Amniotic epithelial cell (primary cell): ENCODE measurements around the gene TRMT6.

Experiments used
- DNase-seq: peaks from one replicate; pipeline ENCODE4 v3.0.0-alpha.2; 2010; ENCODE audit warnings: low read depth

Gene TRMT6, protein sequence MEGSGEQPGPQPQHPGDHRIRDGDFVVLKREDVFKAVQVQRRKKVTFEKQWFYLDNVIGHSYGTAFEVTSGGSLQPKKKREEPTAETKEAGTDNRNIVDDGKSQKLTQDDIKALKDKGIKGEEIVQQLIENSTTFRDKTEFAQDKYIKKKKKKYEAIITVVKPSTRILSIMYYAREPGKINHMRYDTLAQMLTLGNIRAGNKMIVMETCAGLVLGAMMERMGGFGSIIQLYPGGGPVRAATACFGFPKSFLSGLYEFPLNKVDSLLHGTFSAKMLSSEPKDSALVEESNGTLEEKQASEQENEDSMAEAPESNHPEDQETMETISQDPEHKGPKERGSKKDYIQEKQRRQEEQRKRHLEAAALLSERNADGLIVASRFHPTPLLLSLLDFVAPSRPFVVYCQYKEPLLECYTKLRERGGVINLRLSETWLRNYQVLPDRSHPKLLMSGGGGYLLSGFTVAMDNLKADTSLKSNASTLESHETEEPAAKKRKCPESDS

DNA sequence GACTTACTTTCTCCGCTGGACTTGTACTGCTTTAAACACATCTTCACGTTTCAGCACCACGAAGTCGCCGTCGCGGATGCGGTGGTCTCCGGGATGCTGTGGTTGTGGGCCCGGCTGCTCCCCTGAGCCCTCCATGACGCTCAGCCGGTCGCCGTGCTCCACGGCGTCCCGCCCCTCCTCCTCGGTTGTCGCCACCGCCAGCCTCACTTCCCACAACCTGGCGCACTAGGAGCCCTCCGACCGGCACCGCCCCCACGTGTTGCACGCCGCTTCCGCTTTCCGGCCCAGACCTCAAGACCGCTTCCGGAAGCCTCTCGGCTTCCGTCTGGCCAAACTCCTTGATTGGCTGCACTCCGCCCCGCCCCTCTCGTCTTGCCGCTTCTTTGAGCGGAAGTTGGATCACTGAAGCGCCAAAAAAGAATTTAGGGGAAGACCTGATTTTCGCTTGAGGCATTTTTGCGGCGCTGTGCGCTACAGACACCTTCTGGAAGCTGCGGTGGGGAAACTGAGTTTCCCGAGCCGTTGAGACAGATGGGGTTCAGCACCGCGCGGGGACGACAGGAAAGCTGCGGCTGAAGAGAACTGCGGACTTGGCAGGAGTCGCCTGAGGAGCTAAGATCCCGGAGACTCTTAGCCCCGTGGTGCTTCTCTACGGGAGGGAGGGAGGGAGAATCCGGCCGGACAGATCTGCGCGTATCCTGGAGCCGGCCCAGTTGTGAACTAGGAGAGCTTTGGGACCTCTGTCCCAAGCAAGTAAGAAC lies at the start of gene TRMT6, which contains the start of gene MCM8:
TSS of gene TRMT6 (minus strand) at position 263 of the 761 bp plus-strand sequence. CDS start at position 135, 128 bp downstream.
TSS of gene MCM8 (plus strand) at position 382 of the 761 bp plus-strand sequence. CDS start 1,364 bp downstream, outside the sequence.
- peak; percentile 94 for DNase-seq

DNA sequence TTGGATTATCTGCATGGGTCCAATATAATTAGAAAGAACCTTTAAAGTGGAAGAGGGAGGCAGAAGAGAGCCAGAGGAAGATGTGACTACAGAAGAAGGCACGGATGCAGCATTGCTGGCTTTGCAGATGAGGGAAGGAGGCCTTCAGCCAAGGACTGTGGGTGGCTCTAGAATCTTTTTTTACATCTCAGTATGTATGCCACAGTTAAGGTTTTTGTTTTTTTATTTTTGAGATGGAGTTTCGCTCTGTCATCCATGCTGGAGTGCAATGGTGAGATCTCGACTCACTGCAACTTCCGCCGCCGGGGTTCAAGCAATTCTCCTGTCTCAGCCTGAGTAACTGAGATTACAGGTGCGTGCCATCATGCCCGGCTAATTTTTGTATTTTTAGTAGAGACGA lies 49.5 kb upstream of the TRMT6 start:
- no peak for DNase-seq

DNA sequence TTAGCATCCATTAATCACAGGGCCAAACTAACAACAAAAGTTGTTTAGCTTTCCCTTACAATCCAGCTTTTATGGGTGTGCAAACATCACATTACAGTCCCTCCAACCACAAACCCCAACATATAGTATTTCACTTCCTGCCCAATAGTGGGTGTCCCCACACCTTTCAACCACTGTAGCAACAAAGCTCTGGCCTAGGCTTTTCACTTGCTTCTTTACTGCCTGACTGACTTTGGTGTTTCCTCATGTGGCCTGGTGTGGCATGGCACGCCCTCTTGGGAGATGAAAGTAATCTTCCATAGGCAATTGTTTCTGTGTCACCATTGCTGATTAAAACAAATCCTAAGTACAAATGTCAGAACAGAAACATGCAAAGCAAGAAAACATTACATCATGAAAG lies 46.4 kb upstream of the TRMT6 start:
- DNase-seq: no peak

DNA sequence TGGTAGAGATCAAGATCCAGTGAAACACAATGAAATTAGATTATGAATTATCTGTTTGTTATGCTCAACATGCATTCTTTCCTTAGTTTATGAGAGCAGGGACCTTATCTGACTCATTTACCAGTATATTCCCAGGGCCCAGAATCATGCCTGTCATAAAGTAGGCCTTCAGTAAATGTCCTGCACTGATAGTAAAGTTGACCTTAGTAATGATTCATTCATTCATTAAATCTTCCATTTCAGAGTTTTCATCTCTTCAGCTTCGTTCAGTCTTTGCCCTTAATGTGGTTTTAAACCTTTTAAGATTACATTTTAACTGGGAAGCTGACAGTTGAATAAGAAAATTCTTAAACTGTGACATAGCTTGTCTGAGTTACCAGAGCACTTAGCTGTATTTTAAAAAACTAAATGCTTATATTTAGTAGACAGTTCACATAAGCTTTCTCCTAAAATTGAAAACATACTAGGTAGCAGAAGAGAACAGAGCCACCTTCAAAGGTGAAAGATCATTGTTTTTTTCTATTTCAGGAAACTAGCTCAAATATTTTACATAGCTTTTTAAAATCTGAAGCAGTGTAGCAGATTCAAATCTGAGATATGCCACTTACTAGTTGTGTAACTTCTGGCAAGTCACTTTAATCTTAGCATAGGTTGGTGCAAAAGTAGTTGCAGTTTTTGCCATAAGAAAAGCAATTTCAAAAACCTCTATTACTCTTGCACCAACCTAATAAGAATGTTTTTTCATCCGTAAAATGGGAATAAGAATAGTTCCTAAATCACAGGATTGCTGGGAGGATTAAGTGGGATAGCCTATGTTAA lies 41.5 kb upstream of the TRMT6 start:
- DNase-seq: peak; percentile 85

DNA sequence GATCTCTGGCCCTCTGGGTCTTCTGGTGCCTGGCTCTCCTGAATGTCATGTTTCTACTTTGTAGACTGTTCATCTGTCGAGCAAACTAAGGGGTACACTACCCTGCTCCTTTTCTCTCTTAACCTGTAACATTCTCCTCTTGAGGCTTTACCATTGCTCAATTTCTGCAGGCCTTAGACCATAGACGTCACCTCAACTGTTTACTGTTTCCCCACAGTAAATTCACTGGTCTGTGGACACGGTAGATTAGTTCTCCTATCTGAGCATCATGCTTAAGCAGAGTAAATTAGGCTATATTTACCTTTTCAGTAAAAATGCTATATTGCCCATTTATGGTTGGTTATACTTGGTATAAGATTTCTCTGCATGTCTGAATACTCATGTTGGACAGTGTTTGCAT lies 40.6 kb upstream of the TRMT6 start:
- DNase-seq: peak; percentile 67

DNA sequence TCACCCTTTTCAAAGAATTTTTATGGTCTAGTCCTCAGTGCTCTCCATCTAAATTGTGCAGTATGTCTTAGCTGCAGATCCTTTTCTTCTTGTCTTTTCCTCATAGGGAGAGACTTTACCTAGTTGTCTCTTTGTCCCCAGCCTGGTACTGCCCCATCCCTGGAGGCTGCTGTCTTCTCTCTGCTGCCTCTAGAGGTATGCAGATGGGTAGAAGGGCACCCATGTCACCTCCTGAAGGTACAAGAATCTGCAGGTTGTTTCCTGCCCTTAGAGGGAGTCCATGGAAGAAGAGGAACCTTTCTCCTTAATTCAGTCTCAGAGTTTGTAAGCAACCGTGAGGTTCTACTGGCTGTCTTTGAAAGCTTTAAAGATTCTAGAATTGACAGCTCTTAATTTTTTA lies 39.2 kb upstream of the TRMT6 start:
- DNase-seq: no peak

DNA sequence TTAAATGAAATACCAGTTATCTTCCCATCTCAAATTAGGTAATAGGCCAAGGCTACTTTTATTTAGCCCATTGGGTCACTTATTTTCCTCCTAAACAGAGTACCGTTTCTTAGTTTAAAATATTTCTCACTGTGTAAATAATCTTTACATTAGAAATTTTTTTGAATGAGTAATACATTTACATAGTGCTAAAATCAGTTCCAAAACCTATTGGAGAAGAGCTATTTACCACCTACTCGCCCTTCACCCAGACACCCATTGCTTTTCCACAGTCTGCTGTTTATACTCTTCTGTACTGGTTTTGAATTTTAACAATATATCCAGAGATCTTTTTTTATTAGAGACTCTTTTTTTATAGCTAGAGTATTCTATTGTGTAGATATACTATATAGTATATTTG lies 37.0 kb upstream of the TRMT6 start:
- no peak for DNase-seq

DNA sequence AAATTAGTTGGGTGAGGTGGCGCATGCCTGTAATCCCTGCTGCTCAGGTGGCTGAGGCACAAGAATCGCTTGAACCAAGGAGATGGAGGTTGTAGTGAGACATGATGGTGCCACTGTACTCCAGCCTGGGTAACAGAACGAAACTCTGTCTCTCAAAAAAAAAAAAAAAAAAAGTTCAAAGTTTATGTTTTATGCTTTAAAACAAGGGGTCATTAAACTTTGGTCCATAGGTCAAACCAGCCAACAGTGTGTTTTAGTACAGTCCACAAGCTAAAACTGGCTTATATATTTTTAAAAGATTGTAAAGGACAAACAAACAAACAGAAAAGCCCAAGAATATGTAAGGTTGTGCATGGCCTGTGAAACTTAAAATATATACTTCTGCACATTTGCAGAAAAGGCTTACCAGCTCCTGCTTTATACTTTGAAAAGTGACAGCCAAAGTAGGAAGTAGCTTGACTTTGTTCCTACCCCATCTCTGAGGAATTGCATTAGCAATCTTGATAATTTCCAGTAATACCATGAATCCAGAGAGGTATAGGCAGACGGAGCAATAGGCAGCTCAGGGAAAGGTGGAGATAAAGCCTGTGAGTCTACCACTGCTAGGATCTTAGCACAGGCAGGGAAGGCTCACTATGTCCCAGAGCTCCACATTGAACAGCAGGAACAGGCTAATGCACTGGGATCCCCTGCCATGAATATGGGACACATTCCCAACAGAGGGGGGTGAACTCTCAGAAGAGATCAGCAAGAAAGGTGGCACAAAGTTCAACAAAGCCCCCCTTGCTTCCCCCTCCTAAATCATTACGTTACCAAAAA lies 30.6 kb upstream of the TRMT6 start:
- no peak for DNase-seq

DNA sequence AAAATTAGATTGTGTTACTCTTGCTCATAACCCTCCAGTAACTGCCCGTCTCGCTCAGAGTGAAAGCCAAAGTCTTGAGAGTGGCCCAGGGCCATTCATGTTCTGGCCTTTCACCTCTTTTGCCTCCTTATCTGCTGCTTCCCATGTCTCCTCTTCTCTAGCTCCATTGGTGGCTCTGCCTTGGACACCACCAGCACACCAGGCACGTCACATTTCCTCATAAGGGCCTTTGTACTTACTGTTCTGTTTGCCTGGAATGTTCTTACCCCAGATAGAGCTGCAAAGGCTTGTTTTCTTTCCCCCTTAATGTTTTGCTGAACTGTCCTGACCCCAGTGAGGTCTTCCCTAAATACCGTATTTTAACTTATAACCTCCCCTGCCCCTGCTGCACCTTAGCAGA lies 29.5 kb upstream of the TRMT6 start:
- DNase-seq: no peak

DNA sequence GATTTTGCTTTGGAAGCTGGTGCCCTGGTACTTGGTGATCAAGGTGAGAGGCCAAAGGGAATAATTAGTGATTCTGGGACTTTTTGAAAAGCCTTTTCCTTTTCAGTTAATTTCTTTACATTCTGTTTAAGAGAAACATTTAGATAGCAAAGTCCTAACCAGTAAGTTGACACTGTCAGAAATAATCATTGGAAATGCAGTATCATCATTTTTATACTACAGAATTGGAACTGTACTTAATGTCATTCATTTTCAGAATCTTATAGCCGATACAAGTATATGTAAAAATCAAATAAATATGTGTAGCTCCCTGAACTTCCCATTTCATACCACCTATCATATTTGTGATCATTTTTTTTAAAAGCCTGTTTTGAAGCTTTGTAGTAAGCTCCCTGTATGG lies 27.6 kb upstream of the TRMT6 start:
- DNase-seq: no peak

DNA sequence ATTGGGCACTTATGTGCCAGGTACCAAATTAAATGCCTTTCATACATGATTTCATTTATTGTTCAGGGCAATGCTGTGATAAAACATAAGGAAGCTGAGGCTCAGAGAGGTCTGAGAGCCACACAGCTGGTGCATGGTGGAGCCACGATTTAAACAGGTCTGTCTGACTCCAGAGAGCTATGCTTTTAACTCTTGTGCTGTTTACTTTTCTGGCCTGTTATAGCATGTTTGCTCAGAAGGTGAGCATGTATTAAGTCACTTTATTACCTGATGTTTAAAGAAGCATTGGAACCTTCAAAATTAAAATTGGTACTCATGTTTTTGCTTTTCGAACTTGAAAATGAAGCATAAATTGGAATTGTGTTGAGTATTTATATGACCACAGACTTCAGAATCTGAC lies 26.9 kb upstream of the TRMT6 start:
- no peak for DNase-seq

DNA sequence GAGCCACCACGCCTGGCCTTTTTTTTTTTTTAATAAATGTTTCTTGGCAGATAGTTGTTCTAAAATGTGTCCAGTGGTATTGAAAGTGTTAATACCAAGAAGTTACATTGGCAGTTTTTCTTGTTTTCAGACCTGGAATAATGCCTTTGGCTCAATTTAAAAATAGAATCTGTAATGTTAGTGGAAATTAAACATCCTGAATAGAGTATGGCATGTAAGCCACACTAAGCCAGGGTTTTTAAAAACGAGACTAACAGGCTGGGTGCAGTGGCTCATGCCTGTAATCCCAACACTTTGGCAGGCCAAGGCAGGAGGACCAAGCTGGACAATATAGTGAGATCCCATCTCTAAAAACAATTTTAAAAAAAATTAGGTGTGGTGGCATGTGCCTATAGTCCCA lies 25.4 kb upstream of the TRMT6 start:
- no peak for DNase-seq

DNA sequence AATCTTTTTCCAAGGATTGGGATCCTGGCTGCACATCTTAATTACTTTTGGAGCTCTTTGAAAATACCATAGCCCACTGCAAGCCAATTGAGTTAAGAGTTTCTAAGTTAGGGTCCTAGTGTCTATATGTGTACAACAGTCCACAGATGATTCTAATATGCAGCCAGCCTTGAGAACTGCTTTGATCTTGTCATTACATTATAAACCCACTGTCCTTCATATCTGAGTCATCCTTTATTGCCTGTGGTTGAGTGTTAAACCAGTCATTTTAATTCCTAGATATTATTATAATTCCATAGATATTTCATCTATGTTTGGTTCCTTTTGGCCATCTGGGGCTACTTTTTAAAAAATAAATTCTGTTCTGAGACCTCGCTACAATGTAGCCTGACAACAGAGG lies 24.2 kb upstream of the TRMT6 start:
- peak; percentile 16 for DNase-seq

DNA sequence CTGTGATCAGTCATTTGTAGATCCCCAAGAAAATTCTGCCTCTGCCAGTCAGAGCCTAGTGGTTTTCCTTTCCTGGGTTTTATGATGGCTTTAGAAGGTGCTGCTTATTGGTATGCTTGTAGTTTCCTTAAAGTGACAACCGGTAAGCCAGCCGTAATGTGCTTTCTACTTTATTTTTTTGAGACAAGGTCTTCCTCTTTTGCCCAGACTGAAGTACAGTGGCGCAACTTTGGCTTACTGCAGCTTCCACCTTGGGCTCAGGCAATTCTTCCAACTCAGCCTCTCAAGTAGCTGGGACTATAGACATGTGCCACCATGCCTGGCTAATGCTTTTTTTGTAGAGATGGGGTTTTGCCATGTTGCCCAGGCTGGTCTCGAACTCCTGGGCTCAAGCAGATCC lies 23.6 kb upstream of the TRMT6 start:
- no peak for DNase-seq

DNA sequence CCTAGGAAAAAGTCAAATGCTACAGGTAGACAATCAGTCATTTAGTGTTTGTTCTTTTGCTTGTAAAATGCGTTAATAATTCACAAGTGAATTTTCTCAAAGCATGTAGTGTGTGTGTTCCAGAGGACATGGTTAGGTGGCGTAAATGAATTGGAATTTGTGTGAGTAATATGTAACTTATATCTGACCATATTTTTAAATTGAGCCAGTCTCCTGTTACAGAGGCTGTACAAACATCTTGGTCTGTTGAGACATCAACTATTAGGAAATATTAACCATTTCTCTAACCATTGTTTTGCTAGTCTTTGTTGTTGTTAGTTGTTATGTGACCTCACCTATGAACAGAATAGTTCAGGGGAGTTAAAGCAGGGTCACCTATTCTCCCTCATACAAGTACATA lies 22.8 kb upstream of the TRMT6 start:
- peak; percentile 88 for DNase-seq

DNA sequence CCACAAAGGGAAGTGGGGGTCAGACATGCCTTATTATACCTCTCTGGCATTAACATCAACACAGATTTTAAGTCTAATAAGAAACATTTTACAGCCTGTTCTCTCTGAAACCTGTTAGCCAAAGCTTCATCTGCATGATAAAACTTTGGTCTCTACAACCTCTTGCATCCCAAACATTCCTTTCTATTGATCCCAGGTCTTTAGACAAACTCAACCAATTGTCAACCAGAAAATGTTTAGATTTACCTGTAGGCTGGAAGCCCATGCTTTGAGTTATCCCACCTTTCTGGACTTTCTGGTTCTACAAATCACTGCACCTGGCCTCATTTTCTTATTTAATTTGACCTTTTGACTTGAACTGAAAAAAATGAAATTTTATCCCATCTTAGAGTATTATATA lies 20.9 kb upstream of the TRMT6 start:
- no peak for DNase-seq

DNA sequence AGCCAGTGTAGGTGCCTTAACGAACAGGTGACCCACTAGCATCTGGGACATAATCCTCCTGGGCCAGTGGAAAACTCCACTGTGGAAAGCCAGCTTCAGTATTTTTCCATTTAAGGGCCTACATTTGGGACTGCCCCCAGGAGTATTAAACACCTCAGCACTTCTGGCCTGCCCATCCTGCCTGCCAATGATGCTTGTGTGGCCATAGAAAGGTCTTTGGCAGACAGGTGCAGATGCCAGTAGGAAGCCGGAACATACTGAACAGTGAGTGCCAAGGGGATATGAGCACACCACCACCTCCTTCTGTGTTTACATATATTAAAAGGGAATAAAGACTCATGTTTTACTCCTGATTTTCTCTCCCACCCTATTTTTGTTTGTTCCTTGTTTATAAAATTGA lies 20.0 kb upstream of the TRMT6 start:
- no peak for DNase-seq

DNA sequence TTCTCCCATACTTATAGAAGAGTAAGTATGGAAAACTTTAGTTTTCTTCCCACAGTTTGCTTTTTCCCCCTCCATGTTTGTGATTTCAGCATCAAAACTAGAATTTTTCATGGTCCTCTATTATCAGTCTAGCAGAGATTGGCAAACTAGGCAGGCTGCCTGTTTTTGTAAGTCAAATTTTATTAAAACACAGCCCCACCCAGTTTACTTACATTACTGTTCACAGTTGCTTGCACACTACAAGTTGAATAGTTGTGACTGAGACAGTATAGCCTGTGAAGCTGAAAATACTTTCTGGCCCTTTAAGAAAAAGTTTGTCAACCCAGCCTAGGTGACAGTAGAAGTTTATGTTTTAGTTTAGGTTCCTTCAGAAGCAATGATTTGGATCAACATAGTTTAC lies 19.6 kb upstream of the TRMT6 start:
- DNase-seq: no peak

DNA sequence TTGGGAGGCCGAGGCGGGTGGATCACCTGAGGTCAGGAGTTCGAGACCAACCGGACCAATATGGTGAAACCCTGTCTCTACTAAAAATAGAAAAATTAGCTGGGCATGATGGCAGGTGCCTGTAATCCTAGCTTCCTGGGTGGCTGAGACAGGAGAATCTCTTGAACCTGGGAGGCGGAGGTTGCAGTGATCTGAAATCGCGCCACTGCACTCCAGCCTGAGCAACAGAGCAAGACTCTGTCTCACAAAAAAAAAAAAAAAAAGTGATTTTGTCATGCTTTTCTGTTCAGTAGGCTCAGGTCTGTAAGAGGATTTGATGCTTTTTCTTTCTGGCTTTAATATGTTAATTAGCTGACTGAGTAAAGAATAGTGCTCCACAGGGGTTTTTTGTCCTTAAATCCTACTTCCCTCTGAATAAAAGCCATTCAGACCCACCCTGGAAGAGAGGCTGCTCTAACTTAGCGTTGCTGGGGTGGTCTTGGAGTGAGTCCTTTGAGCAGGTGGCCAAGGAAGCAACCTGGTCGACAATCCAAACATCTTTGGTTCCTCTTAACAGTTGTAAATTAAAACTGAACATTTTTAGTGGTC lies 19.1 kb upstream of the TRMT6 start:
- DNase-seq: no peak

DNA sequence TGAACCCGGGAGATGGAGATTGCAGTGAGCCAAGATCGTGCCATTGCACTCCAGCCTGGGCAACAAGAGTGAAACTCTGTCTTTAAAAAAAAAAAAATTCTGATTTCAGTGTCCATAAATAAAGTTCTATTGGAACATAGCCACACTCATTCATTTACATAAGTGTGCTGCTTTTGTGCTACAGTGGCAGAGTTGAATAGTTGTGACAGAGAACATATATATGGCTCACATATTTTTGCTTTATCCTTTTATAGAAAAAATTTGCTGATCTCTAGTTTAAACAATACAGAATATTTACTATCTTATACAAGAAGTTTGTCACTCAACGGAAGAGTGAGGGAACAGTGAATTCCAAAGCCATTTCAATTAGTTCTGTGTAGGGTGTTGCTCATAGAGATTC lies 18.1 kb upstream of the TRMT6 start:
- no peak for DNase-seq

DNA sequence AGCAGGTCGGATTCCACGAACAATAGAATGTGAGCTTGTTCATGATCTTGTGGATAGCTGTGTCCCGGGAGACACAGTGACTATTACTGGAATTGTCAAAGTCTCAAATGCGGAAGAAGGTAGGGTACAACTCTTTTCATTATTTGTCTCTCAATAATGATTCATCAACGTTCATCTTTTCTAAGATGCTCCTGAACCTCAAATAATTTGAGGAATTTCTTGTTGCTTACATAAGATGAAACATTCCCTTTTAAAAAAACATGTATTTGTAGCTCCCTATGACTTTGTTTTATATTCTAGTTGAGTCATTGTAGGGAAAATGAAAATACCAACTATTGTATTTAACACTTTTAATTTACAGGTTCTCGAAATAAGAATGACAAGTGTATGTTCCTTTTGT lies 17.1 kb upstream of the TRMT6 start:
- DNase-seq: no peak
